Activated T-cell treated with anti-CD3 and anti-CD28 coated beads, Interleukin-2, amount 50 U/mL, for 4 hours (primary cell): ENCODE results near the gene NFIB. TPM values are rescaled to one million over a fixed set of nuclear protein-coding genes. Genes with fewer than 3 reads are reported as not detected.

Experiments used
- ATAC-seq, 2 donors: fragments of 200-7000 bp; cut with Tn5 transposase; one replicate each; pipeline ENCODE4 v1.10.0; 2021
- DNase-seq: peaks from one replicate; pipeline ENCODE4 v3.0.0-alpha.2; 2020
- H3K27me3 Mint-ChIP-seq: one replicate; pipeline ENCODE4 v1.8.0; 2021; ENCODE audit warnings: low read depth, mixed read lengths
- H3K36me3 Mint-ChIP-seq: one replicate; pipeline ENCODE4 v1.8.0; 2022; ENCODE audit warnings: mixed read lengths; ENCODE audit not compliant: insufficient read depth
- H3K4me1 Mint-ChIP-seq: one replicate; pipeline ENCODE4 v1.8.0; 2021; ENCODE audit warnings: low read depth, mixed read lengths
- H3K4me3 Mint-ChIP-seq: one replicate; pipeline ENCODE4 v1.8.0; 2021; ENCODE audit warnings: mild to moderate bottlenecking, moderate library complexity, mixed read lengths
- H3K9me3 Mint-ChIP-seq: one replicate; pipeline ENCODE4 v1.8.0; 2021; ENCODE audit warnings: mixed read lengths
- total RNA-seq, 3 donors: library from RNA; stranded (reverse); gene quantifications; one replicate each; pipeline ENCODE4 v1.2.1, GENCODE V29; 2021

Gene NFIB
- total RNA-seq, 3 donors from 2014 or later: 0.20 to 0.42 (median 0.30) TPM

DNA sequence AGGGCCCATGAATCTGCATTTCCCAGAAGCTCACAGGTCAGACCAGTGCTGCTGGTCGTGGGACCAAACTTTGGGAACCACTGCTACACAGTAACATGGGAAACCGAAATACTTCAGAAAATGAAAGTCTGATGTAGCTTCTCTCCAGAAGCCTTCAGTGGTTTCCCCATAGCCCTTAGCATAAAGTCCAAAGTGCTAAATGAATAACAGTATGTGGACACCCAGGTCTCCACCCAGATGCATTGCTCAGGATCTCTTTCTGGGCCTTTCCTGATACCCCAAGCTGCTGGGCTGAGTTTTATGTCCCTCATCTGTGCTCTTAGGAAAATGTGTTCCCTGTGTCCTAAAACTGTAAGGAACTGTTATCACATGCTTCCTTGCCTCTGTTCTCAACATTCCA is 100.4 kb downstream of the NFIB start:
- H3K36me3 Mint-ChIP-seq: no peaks in the 10 kb centered on the region
- ATAC-seq (no peak), DNase-seq (no peak)
- no peak overlapping the region for H3K4me3 Mint-ChIP-seq
- H3K9me3 Mint-ChIP-seq: no peaks in the 10 kb centered on the region
- H3K4me1 Mint-ChIP-seq: no peaks in the 10 kb centered on the region
- H3K27me3 Mint-ChIP-seq: peaks cover 8% of the 10 kb centered on the region

GRCh38 chr9:14212697-14213420 is 101.1 kb downstream of the NFIB start:
- DNase-seq (no peak), ATAC-seq (no peak)
- Mint-ChIP-seq H3K4me1 (no peaks in the 10 kb centered on the region), H3K36me3 (no peaks in the 10 kb centered on the region), H3K4me3 (no peak overlapping the region), H3K27me3 (peaks cover 6% of the 10 kb centered on the region), H3K9me3 (no peaks in the 10 kb centered on the region)

GRCh38 chr9:14212077-14212476 is 101.9 kb downstream of the NFIB start:
- Mint-ChIP-seq H3K4me3 (no peak overlapping the region), H3K36me3 (no peaks in the 10 kb centered on the region), H3K27me3 (peaks cover 7% of the 10 kb centered on the region), H3K9me3 (no peaks in the 10 kb centered on the region), H3K4me1 (no peaks in the 10 kb centered on the region)
- DNase-seq (no peak), ATAC-seq (no peak)

DNA sequence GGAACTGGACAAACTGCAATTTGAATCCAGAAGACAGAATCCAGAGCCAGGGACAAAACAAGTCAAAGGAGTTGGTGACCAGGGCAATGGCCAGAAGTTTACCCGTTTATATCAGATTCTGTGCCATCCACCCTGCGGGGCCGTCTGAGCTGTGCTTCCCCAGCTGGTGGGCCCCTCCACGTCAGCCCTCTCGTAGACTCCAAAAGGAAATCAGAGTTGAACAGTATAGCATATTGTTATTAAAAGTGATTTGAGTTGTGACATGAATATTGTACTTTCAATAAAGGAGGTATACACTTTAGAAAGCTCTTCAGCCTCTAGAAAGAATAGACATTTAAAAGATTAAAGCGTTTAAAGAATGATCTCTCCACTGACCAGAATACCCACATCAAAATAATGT is 102.4 kb downstream of the NFIB start:
- no peak for ATAC-seq
- H3K4me1 Mint-ChIP-seq: no peaks in the 10 kb centered on the region
- no peak for DNase-seq
- no peaks in the 10 kb centered on the region for H3K9me3 Mint-ChIP-seq
- H3K36me3 Mint-ChIP-seq: no peaks in the 10 kb centered on the region
- peaks cover 7% of the 10 kb centered on the region for H3K27me3 Mint-ChIP-seq
- no peak overlapping the region for H3K4me3 Mint-ChIP-seq

GRCh38 chr9:14210428-14210827 is 103.5 kb downstream of the NFIB start:
- no peak overlapping the region for H3K4me3 Mint-ChIP-seq
- ATAC-seq (no peak), DNase-seq (no peak)
- H3K4me1 Mint-ChIP-seq: no peaks in the 10 kb centered on the region
- H3K36me3 Mint-ChIP-seq: no peaks in the 10 kb centered on the region
- no peaks in the 10 kb centered on the region for H3K9me3 Mint-ChIP-seq
- peaks cover 7% of the 10 kb centered on the region for H3K27me3 Mint-ChIP-seq

DNA sequence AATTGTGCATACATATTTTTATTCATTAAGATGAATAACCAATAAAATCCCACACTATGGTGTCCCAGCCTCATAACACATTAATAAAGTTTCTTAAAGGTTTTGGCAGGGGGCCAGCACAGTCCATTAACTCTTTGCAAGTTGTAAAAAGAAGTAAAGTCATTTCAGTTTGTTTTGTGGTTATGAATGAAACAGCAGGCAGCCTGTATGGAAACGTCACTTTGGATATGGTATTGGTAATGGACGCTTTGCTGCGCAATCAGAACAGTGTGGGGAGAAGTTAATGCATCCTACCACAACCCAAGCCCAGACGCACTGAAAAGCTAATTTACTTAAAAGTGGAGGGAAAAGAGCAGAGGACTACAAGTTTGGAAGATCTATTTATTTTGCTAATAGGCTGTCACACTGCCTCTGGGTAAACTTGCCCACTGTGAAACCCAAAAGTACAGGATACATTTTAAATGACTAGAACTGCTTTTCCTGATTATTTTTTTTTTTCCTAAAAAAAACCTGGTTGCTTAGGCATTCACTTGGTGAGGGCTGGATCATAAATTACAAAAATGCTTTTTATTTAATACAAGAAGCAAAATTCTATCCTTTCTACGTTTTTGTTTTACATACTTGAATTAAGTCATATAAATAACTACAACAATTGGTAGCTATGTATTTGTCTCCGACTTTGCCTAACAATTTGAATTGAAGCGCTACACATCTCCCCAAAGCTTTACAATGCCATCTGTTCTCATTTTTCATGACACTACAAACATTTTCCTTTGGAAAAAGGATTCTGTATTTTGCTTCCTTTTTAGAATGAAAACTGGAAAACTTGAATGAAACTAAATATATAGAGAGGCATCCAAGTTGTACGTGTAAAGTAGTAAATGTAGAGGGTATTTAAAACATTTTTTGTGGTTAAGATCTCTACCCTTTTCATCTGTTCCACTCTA is 104.3 kb downstream of the NFIB start:
- H3K27me3 Mint-ChIP-seq: peaks cover 7% of the 10 kb centered on the region
- no peaks in the 10 kb centered on the region for H3K36me3 Mint-ChIP-seq

DNA sequence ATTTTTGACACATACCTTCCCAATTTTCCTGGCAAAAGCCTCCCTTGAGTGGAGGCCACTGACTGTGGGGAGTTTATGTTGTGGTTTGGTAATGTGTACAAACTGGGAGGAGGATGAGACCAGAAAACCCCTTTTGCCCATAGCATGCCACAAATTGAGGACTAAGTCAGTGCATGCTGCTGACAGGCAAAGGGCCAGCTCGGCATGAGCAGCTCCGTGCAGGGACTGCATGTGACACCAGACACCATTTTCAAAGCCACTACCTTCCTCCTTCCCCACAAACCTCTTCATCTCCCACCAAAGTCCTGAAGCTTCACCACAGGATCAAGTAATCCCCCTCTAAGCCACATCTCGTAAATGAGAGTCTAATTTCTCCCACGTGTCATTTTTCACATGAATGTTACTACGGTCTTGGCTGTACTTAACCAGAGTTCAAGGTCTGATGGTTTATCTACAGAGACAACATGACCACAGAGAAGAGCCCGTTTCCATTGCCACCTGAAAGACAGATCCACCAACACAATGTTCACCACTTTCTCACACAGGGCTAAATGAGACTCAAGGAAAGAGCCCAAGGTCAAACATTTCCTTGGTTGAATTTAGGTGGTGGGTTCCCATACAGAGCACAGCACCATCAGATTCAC is 106.5 kb downstream of the NFIB start:
- no peaks in the 10 kb centered on the region for H3K36me3 Mint-ChIP-seq
- H3K27me3 Mint-ChIP-seq: peaks cover 7% of the 10 kb centered on the region
- H3K4me1 Mint-ChIP-seq: no peaks in the 10 kb centered on the region
- no peaks in the 10 kb centered on the region for H3K9me3 Mint-ChIP-seq
- H3K4me3 Mint-ChIP-seq: no peak overlapping the region
- ATAC-seq (no peak), DNase-seq (no peak)

More for the DNA sequence above, 104.3 kb downstream of the NFIB start:
- DNase-seq (no peak), ATAC-seq (no peak)
- no peaks in the 10 kb centered on the region for H3K4me1 Mint-ChIP-seq
- no peak overlapping the region for H3K4me3 Mint-ChIP-seq
- H3K9me3 Mint-ChIP-seq: no peaks in the 10 kb centered on the region

- Mint-ChIP-seq H3K27me3 (peaks cover 6% of the 10 kb centered on the region), H3K4me1 (no peaks in the 10 kb centered on the region), H3K4me3 (no peak overlapping the region), H3K9me3 (no peaks in the 10 kb centered on the region), H3K36me3 (no peaks in the 10 kb centered on the region)
- DNase-seq (no peak), ATAC-seq (no peak)
Observed at GRCh38 chr9:14205463-14205862, 108.5 kb downstream of the NFIB start.

DNA sequence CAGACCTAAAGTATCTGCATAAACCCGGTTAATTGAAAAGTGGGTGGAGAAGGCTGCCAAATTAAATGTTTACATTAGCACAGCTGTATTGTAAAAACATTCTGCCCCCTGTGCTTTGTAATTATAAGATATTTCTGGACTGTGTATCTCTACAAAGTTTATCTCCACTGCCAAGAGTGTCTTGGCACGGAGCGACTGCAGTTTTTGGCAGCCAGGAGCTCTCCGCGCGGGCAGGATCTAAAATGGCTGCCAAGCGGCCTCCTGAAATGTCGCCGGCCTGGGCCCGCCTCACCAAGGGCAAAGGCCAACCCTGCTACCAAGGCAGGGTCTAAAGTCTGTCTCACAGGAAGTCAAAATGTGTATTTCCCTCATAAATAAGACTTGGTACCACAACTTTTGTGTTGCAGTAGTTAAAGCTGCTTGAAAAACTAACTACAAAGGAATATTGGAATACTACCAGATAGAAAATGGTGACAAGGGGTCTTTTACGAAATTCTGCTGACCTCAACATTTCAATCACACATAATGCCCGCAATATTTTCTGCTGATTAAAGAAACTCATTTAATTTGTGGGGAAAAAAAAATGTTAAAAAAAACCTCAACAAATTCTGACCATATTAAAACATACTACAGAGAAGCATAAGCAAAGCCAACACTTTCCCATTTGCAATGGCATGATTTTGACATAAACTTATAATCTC is 110.4 kb downstream of the NFIB start:
- Mint-ChIP-seq H3K27me3 (peaks cover 6% of the 10 kb centered on the region), H3K4me1 (no peaks in the 10 kb centered on the region), H3K36me3 (no peaks in the 10 kb centered on the region), H3K4me3 (no peak overlapping the region), H3K9me3 (no peaks in the 10 kb centered on the region)
- DNase-seq (no peak), ATAC-seq (no peak)

- H3K27me3 Mint-ChIP-seq: peaks cover 3% of the 10 kb centered on the region
- no peaks in the 10 kb centered on the region for H3K4me1 Mint-ChIP-seq
- no peak for ATAC-seq
- H3K36me3 Mint-ChIP-seq: no peaks in the 10 kb centered on the region
- H3K9me3 Mint-ChIP-seq: no peaks in the 10 kb centered on the region
- DNase-seq: no peak
- no peak overlapping the region for H3K4me3 Mint-ChIP-seq
Observed at GRCh38 chr9:14198841-14199455, 115.0 kb downstream of the NFIB start.

DNA sequence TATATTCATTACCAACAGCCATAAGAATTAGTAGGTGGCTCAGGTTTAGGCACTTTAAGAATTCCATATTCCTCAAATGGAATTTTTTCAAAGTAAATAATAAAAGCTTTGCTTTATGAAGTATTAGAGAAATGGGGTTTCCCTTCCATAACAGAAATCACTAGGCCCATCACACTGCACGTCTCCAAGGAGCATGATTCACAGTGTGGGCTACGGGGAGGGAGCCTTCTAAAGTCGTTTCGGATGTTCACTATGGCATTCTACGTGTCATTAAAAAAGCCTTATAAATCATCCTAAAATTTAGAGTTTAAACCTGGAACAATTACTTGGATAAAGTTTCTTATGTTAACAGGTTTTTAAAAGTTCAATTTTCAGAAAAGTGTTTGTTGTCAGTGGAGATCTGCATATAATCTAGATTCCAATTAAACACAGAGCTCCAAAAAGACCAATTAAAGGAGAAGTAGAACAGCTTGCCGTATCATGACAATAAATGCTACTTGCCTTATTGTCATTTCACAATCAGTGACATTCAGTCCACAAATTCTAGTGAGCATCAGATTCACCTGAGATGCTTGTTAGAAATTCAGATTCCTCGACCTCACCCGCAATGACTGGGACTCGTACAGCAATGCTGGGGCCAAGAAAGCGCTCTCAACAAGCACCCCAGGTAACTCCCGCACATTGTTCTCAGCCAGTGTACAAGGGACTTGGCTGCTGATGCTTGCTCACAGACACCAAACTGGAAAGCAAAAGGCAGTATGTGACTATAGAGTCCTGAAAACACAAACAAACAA is 115.7 kb downstream of the NFIB start:
- Mint-ChIP-seq H3K4me3 (no peak overlapping the region), H3K27me3 (peaks cover 3% of the 10 kb centered on the region), H3K9me3 (no peaks in the 10 kb centered on the region), H3K36me3 (no peaks in the 10 kb centered on the region), H3K4me1 (no peaks in the 10 kb centered on the region)
- no peak for ATAC-seq
- no peak for DNase-seq

GRCh38 chr9:14197325-14197858 is 116.5 kb downstream of the NFIB start:
- H3K36me3 Mint-ChIP-seq: no peaks in the 10 kb centered on the region
- ATAC-seq (no peak), DNase-seq (no peak)
- peaks cover 3% of the 10 kb centered on the region for H3K27me3 Mint-ChIP-seq
- no peaks in the 10 kb centered on the region for H3K9me3 Mint-ChIP-seq
- H3K4me3 Mint-ChIP-seq: no peak overlapping the region
- H3K4me1 Mint-ChIP-seq: no peaks in the 10 kb centered on the region
